GM19025 (cell line): ENCODE measurements around the gene FBXO2.

Experiments
- ATAC-seq: cut with Tn5 transposase; IDR thresholded peaks from one replicate; pipeline ENCODE4 v1.9.1; 2021; ENCODE audit warnings: mild to moderate bottlenecking, low read depth, moderate library complexity; ENCODE audit not compliant: unreplicated experiment

FBXO2 gene

GRCh38 chr1:11600836-11601235, 53.4 kb downstream of the FBXO2 start:
- no peak for ATAC-seq

- ATAC-seq = no peak
Observed at GRCh38 chr1:11599891-11600576, 54.2 kb downstream of the FBXO2 start.

- no peak for ATAC-seq
Observed at GRCh38 chr1:11598461-11598860, 55.8 kb downstream of the FBXO2 start.
